ENCODE data around the gene STARD3.

DNA sequence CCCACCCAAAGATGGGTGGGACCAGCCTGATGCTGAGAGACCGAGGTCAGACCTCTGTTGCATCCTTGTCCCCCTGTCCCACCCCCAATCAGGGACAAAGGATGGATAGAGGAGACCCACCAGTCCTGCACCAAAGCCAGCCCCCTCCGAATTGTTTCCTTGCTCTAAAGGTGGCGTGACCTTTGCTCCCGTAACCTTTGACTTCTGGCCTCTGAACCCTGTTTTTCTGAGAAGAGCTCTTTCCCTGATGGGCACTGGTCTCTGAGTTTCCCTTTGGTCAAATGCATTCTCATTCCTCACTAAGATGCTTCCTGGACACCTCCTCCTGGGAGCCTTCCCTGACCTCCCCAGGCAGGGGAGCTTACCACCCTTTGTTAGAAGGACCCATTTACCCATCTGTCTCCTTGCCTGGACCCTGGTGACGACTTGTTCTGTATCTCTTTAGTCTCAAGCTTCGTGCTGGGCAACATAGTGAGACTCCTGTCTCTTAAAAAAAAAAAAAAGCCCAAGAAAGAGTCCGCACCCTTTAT, 23.9 kb upstream of the STARD3 start:
- TF ChIP-seq EP300 (IDR thresholded peaks at IDR 0.05) (no peak), POLR2AphosphoS5 (IDR thresholded peaks at IDR 0.05) (no peak), POLR2A (IDR thresholded peaks at IDR 0.05) (no peak)
- TF ChIP-seq, protein P1, sequence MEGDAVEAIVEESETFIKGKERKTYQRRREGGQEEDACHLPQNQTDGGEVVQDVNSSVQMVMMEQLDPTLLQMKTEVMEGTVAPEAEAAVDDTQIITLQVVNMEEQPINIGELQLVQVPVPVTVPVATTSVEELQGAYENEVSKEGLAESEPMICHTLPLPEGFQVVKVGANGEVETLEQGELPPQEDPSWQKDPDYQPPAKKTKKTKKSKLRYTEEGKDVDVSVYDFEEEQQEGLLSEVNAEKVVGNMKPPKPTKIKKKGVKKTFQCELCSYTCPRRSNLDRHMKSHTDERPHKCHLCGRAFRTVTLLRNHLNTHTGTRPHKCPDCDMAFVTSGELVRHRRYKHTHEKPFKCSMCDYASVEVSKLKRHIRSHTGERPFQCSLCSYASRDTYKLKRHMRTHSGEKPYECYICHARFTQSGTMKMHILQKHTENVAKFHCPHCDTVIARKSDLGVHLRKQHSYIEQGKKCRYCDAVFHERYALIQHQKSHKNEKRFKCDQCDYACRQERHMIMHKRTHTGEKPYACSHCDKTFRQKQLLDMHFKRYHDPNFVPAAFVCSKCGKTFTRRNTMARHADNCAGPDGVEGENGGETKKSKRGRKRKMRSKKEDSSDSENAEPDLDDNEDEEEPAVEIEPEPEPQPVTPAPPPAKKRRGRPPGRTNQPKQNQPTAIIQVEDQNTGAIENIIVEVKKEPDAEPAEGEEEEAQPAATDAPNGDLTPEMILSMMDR (IDR thresholded peaks at IDR 0.05), result no peak

All from upper lobe of left lung (tissue), 4 donors.